NCI-H187 (cell line): ENCODE results near the gene KAZN.
"Not testable (repeated sequence)": the region's sequence is repeated elsewhere in the genome, so short reads cannot be mapped to it uniquely, and the experiment has no call there.

Source experiments
- DNase-seq, 2 experiments: peaks; one replicate each; lab custom pipeline; 2025; lab: John Stamatoyannopoulos, UW

KAZN gene

GRCh38 chr1:14598498-14599182, at the start of gene KAZN:
Gene KAZN (plus strand): TSS chr1:14598685.
- DNase-seq = no peak

GRCh38 chr1:14549897-14550620, 48.4 kb upstream of the KAZN start:
- no peak for DNase-seq

- no peak for DNase-seq
Measured at GRCh38 chr1:14551386-14551785, 47.1 kb upstream of the KAZN start.

- DNase-seq = no peak
Measured at GRCh38 chr1:14552246-14552965, 46.1 kb upstream of the KAZN start.

GRCh38 chr1:14553711-14554110, 44.8 kb upstream of the KAZN start:
- no peak for DNase-seq

- no peak for DNase-seq
Measured at GRCh38 chr1:14555091-14555490, 43.4 kb upstream of the KAZN start.

GRCh38 chr1:14561014-14561693, 37.3 kb upstream of the KAZN start:
- no peak for DNase-seq

- no peak for DNase-seq
Measured at GRCh38 chr1:14565090-14565489, 33.4 kb upstream of the KAZN start.

- DNase-seq = no peak
Measured at GRCh38 chr1:14567056-14567455, 31.4 kb upstream of the KAZN start.

- no peak for DNase-seq
Measured at GRCh38 chr1:14567903-14568302, 30.6 kb upstream of the KAZN start.

GRCh38 chr1:14568716-14569355, 29.6 kb upstream of the KAZN start:
- DNase-seq = no peak

GRCh38 chr1:14570514-14570913, 28.0 kb upstream of the KAZN start:
- DNase-seq = no peak

- DNase-seq = no peak
Measured at GRCh38 chr1:14571810-14572767, 26.4 kb upstream of the KAZN start.

- DNase-seq = no peak
Measured at GRCh38 chr1:14572861-14573260, 25.6 kb upstream of the KAZN start.

GRCh38 chr1:14576155-14576554, 22.3 kb upstream of the KAZN start:
- no peak for DNase-seq

- DNase-seq = no peak
Measured at GRCh38 chr1:14577261-14577660, 21.2 kb upstream of the KAZN start.

GRCh38 chr1:14578156-14578555, 20.3 kb upstream of the KAZN start:
- DNase-seq = no peak

- not testable (repeated sequence) for DNase-seq
Measured at GRCh38 chr1:14580295-14580694, 18.2 kb upstream of the KAZN start.

- no peak for DNase-seq
Measured at GRCh38 chr1:14580986-14581385, 17.5 kb upstream of the KAZN start.

- DNase-seq = no peak
Measured at GRCh38 chr1:14583788-14584187, 14.7 kb upstream of the KAZN start.

- no peak for DNase-seq
Measured at GRCh38 chr1:14585728-14586127, 12.8 kb upstream of the KAZN start.
